Measurements from ENCODE around the gene IGFBPL1. TPM values are rescaled to one million over a fixed set of nuclear protein-coding genes. Genes with fewer than 3 reads are reported as not detected.
A peak's percentile ranks its signal among the peaks of the same experiment; 100 is the strongest.

IGFBPL1 gene
- polyA plus RNA-seq, 2 of the 4 experiments (the other 2 are of a cell fraction), result 2.5 to 2.7 TPM

DNA sequence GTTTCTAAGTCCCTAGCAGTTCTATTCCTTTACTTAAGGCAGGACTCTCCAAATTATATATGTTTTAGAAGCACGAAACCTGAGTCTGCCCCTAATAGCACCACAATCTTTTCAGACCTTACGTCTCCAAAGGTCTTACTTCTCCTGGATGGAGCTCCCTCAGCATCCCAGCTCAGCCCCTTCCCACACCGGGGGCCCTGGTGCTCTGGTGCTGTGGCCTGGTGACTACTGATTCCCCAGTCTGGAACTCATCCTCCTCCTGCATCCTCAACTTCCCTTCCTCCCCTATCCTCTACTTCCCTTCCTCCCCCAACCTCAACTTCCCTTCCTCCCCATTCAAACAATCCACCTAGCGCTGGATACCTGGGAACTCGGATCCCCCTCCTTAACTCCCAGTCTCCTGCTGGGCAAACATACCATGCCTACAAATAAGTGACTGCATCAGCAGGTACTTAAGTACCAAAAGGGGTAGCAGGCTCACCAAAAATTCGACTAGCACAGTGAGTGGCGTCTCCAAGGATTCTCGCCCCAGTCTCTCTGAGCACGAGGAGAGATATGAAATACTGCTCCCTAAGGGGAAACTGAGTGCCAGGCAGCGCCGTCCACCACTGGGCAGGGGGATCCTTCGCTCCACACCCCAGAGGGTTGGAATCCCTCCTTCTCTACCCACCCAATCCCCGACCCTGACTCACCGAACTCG is 831 bp downstream of the IGFBPL1 start:
- Histone ChIP-seq H3K4me2 (peak overlapping the region; percentile 84), H3K4me1 (no peaks in the 10 kb centered on the region), H3K27ac (peak overlapping the region; percentile 75 to 87; a peak in 4 of 6 replicates), H3K9me3 (no peaks in the 10 kb centered on the region), H3K4me3 (peak overlapping the region; percentile 64)
- ChIA-PET POLR2A (no interaction called here), CTCF (interaction anchor here (1.5 kb wide), 1 partner anchor 9 kb away, joined by 8 read pairs; no protein-coding TSS in a partner anchor)
- DNase-seq (ENCODE audit: low read depth in 1 of 2, low spot score in 1 of 2), result no peak
- no peak for TF ChIP-seq FOSL2 (IDR thresholded peaks at IDR 0.05)
- no peak for TF ChIP-seq FOSL2 (CRISPR knock-in tag; IDR thresholded peaks at IDR 0.05)
- ATAC-seq, result no peak
- no peak for FAIRE-seq
- 66% methylated on average over 15 of the region's 15 CpGs for WGBS (ENCODE audit: missing lambda C conversion rate)

GRCh38 chr9:38422555-38423260 is 1.5 kb downstream of the IGFBPL1 start:
- Histone ChIP-seq H3K4me1 (no peaks in the 10 kb centered on the region), H3K9me3 (no peaks in the 10 kb centered on the region), H3K4me2 (no peak overlapping the region), H3K4me3 (no peak overlapping the region), H3K27ac (no peak overlapping the region)
- TF ChIP-seq EHF (CRISPR knock-in tag; IDR thresholded peaks at IDR 0.05), result no peak
- no peak for TF ChIP-seq JUN (IDR thresholded peaks at IDR 0.05)
- no peak for TF ChIP-seq EHMT2 (IDR thresholded peaks at IDR 0.05; ENCODE audit: low read depth)
- TF ChIP-seq RAD21 (conservative IDR thresholded peaks at IDR 0.05 in 1 of 2, IDR thresholded peaks at IDR 0.05 in 1 of 2), result no peak
- FAIRE-seq (no peak), ATAC-seq (no peak), DNase-seq (ENCODE audit: low read depth in 1 of 2, low spot score in 1 of 2) (no peak)
- ChIA-PET POLR2A (no interaction called here), CTCF (interaction anchor here (1.5 kb wide), 1 partner anchor 9 kb away, joined by 8 read pairs; no protein-coding TSS in a partner anchor)
- WGBS (ENCODE audit: missing lambda C conversion rate), result 88% methylated on average over 7 of the region's 7 CpGs

GRCh38 chr9:38421498-38422211 is 2.6 kb downstream of the IGFBPL1 start:
- no peak for FAIRE-seq
- H3K4me3 ChIP-seq, result no peak overlapping the region
- ChIA-PET POLR2A (no interaction called here), CTCF (interaction anchor here (1.5 to 5.9 kb wide), 3 partner anchors 8 to 21 kb away, joined by 4 to 49 read pairs (median 10); no protein-coding TSS in a partner anchor)
- H3K4me1 ChIP-seq, result no peaks in the 10 kb centered on the region
- DNase-seq (ENCODE audit: low read depth in 1 of 2, low spot score in 1 of 2), result no peak
- WGBS (ENCODE audit: missing lambda C conversion rate), result 66% methylated on average over 9 of the region's 9 CpGs
- no peak overlapping the region for H3K4me2 ChIP-seq
- no peak overlapping the region for H3K27ac ChIP-seq
- no peaks in the 10 kb centered on the region for H3K9me3 ChIP-seq
- no peak for TF ChIP-seq BHLHE40 (IDR thresholded peaks at IDR 0.05; ENCODE audit: low read depth, low read length)
- ATAC-seq, result no peak

DNA sequence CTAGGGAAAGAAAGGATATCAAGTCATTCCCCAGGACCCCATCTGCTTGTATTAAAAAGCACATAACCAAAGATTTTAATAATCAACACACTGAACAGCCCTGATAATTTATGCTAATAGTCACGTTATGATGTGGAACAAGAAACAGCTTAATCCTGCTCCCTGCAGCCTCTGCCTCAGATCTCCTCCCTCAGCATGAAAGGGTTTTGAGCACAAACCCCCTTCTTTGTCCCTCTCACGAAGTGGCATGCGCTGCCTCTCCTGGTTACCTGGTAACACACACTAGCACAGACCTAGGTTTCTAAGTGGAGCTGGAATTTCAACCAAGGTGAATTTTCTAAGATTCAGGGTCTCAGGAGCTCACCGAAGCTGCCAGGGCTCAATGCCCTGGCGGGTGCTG is 5.1 kb downstream of the IGFBPL1 start:
- 81% methylated on average over 5 of the region's 5 CpGs for WGBS (ENCODE audit: missing lambda C conversion rate)

DNA sequence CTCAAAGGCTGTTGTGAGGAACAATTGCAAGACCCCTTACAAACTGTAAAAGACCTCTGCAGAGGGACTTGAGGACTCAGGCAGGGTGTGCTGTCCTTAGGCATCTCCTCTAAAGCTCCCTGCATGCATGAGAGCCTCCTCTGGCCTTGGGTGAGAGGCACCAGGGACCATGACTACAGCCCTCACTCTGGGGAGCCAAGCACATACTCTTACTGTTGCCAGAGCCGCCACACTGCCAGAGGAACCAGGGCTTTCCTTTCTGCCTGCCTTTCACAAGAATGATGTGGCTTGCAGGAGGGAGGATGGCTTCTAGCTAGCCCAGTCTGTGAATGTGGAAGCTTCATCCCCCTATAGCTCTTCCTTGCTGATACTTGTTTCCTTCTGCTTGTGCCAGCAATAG is 5.9 kb downstream of the IGFBPL1 start:
- WGBS (ENCODE audit: missing lambda C conversion rate), result 100% methylated on average over 1 of the region's 1 CpG
- ATAC-seq, result no peak
- no peak for DNase-seq (ENCODE audit: low read depth in 1 of 2, low spot score in 1 of 2)
- POLR2A ChIA-PET, result no interaction called here
- FAIRE-seq, result no peak
- no peaks in the 10 kb centered on the region for H3K4me1 ChIP-seq
- no peaks in the 10 kb centered on the region for H3K9me3 ChIP-seq
- H3K27ac ChIP-seq, result no peak overlapping the region
- CTCF ChIA-PET, result interaction anchor here (0.9 to 5.9 kb wide), 4 partner anchors 9 to 17 kb away, joined by 3 to 49 read pairs (median 10); no protein-coding TSS in a partner anchor
- no peak overlapping the region for H3K4me2 ChIP-seq
- H3K4me3 ChIP-seq, result no peak overlapping the region
- TF ChIP-seq CBX2 (IDR thresholded peaks at IDR 0.05; ENCODE audit: borderline replicate concordance, low read depth), result no peak
- TF ChIP-seq POLR2A (IDR thresholded peaks at IDR 0.05; ENCODE audit: low read length), result no peak
- TF ChIP-seq, protein P1, sequence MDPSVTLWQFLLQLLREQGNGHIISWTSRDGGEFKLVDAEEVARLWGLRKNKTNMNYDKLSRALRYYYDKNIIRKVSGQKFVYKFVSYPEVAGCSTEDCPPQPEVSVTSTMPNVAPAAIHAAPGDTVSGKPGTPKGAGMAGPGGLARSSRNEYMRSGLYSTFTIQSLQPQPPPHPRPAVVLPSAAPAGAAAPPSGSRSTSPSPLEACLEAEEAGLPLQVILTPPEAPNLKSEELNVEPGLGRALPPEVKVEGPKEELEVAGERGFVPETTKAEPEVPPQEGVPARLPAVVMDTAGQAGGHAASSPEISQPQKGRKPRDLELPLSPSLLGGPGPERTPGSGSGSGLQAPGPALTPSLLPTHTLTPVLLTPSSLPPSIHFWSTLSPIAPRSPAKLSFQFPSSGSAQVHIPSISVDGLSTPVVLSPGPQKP (IDR thresholded peaks at IDR 0.05; ENCODE audit: low read depth, low read length), result no peak
- TF ChIP-seq GATA3 (IDR thresholded peaks at IDR 0.05; ENCODE audit: borderline replicate concordance), result no peak
- TF ChIP-seq MAZ (IDR thresholded peaks at IDR 0.05; ENCODE audit: borderline replicate concordance, low read depth, low read length), result no peak
- TF ChIP-seq ATOH8 (CRISPR knock-in tag; IDR thresholded peaks at IDR 0.05; ENCODE audit: low read depth), result no peak
- TF ChIP-seq ZC3H11A (IDR thresholded peaks at IDR 0.05), result no peak
- TF ChIP-seq, protein P2, sequence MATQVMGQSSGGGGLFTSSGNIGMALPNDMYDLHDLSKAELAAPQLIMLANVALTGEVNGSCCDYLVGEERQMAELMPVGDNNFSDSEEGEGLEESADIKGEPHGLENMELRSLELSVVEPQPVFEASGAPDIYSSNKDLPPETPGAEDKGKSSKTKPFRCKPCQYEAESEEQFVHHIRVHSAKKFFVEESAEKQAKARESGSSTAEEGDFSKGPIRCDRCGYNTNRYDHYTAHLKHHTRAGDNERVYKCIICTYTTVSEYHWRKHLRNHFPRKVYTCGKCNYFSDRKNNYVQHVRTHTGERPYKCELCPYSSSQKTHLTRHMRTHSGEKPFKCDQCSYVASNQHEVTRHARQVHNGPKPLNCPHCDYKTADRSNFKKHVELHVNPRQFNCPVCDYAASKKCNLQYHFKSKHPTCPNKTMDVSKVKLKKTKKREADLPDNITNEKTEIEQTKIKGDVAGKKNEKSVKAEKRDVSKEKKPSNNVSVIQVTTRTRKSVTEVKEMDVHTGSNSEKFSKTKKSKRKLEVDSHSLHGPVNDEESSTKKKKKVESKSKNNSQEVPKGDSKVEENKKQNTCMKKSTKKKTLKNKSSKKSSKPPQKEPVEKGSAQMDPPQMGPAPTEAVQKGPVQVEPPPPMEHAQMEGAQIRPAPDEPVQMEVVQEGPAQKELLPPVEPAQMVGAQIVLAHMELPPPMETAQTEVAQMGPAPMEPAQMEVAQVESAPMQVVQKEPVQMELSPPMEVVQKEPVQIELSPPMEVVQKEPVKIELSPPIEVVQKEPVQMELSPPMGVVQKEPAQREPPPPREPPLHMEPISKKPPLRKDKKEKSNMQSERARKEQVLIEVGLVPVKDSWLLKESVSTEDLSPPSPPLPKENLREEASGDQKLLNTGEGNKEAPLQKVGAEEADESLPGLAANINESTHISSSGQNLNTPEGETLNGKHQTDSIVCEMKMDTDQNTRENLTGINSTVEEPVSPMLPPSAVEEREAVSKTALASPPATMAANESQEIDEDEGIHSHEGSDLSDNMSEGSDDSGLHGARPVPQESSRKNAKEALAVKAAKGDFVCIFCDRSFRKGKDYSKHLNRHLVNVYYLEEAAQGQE (IDR thresholded peaks at IDR 0.05), result no peak
- TF ChIP-seq ZFP36 (IDR thresholded peaks at IDR 0.05; ENCODE audit: borderline replicate concordance, partially characterized antibody), result no peak
- TF ChIP-seq HEYL (CRISPR knock-in tag; IDR thresholded peaks at IDR 0.05), result no peak

More for the DNA sequence above, 5.1 kb downstream of the IGFBPL1 start:
- ChIA-PET POLR2A (no interaction called here), CTCF (interaction anchor here (0.8 to 5.9 kb wide), 8 partner anchors 8 to 515 kb away, joined by 3 to 49 read pairs (median 4); no protein-coding TSS in a partner anchor)
- no peaks in the 10 kb centered on the region for H3K4me1 ChIP-seq
- ATAC-seq (no peak), FAIRE-seq (no peak), DNase-seq (ENCODE audit: low read depth in 1 of 2, low spot score in 1 of 2) (no peak)
- H3K9me3 ChIP-seq, result no peaks in the 10 kb centered on the region
- no peak overlapping the region for H3K27ac ChIP-seq
- no peak overlapping the region for H3K4me2 ChIP-seq
- H3K4me3 ChIP-seq, result no peak overlapping the region
- TF ChIP-seq HOXA7 (CRISPR knock-in tag; IDR thresholded peaks at IDR 0.05), result no peak
- TF ChIP-seq EHMT2 (IDR thresholded peaks at IDR 0.05; ENCODE audit: low read depth), result no peak
- TF ChIP-seq PHF8 (IDR thresholded peaks at IDR 0.05; ENCODE audit: borderline replicate concordance, low read depth), result no peak
- TF ChIP-seq ZFP36 (IDR thresholded peaks at IDR 0.05; ENCODE audit: borderline replicate concordance, partially characterized antibody), result no peak
